Activated CD8-positive, alpha-beta memory T cell treated with anti-CD3 and anti-CD28 coated beads for 1 hour (primary cell): ENCODE results near the gene C11orf87.

Experiments used
- DNase-seq, 2 donors: peaks; one replicate each; pipeline ENCODE4 v3.0.0-alpha.2; 2020; ENCODE audit warnings: low read depth in 1 of 2; ENCODE audit errors: extremely low read depth in 1 of 2

C11orf87 gene

GRCh38 chr11:109421981-109422869, at the start of gene C11orf87:
Gene C11orf87, plus strand, starts transcription at chr11:109422190. Its CDS starts 1,444 bp downstream, at chr11:109423634.
- DNase-seq = no peak

- no peak for DNase-seq
These were observed 48.0 kb upstream of the C11orf87 start for GRCh38 chr11:109374032-109374431.

DNA sequence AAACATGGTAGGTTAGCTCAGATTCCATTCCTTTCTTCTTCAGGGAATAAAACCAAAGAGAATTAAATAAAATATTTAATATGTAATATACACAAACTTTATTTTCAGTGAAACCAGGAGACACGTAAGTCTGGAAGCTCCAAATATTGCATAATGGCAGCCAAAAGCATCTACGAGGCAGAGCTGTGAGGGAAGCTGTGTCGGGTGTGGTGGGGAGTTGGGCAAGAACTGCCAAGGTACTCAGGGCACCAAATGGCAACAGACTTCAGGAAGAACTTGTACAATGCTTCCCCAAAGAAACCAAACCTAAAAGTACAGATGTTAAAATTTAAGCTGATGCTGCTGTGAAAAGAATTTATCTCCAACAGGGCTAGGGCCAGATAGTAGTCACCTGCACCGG, 47.5 kb upstream of the C11orf87 start:
- no peak for DNase-seq

DNA sequence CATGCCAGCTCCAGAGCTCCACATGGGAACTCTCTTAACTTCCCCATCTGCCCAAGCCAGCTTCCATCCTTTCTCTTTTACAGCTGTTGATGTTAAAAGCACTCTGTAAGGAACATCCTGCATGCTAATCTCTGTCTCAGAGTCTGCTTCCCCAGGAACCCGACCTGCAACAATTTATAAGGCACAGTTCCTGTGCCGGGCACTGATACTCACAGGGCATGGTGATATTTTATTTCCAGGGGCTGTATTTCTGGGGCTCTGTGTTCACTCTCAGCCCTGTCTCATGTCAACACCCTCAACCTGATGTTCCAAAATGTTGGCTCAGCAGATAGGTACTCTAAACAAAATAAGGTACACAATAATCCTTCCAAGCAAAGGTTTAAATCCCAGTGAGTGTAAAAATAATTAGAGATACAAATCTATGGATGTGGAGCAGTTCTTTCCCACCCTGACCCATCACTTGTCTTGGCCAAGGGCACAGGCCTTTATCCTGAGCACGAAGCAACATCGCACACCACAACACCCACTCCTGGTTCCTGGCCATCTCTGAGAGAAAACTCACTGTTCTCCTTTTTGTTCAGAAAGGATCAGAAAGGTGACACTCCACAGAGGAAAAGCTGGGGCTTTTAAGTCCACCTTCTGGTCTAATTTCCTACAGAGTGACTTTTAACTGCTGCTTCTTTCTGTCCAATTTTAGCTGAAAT, 44.8 kb upstream of the C11orf87 start:
- no peak for DNase-seq

DNA sequence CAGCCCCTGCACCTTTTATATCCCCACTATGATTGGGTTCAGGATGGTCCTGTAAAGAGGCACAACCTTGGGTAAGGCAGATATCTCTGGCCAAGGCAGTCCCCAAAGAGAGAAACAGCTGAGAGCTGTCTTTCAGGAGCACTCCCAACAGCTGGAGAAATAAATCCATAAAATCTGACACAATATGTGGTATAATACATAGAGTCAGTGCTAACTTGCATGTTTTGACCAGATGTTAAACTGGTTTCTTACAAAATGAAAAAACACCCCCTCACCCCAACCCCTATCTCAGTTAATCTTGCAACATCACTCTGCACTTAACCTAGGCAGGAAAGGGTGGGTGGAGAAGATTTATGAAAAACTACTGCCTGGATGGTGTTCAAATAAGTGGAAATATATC, 44.0 kb upstream of the C11orf87 start:
- no peak for DNase-seq

DNA sequence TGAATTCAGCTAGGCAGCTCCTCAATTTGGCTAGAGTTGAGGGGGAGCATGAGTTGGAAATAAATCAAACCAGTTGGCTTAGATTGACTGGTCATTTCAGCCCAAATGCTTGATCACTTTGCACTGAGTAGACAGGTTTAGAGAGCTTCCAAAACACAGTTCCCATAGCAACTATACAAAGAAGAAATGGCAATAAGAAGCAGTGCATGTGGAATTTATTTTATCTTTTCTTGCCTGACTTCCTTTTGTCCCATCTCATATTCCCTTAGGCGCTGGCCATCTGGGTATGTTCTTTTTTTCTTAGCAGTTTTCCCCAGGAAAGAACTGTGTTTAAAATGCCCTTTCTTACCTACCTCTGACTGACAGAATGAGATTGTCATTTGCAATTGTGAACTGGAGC, 38.7 kb upstream of the C11orf87 start:
- no peak for DNase-seq

DNA sequence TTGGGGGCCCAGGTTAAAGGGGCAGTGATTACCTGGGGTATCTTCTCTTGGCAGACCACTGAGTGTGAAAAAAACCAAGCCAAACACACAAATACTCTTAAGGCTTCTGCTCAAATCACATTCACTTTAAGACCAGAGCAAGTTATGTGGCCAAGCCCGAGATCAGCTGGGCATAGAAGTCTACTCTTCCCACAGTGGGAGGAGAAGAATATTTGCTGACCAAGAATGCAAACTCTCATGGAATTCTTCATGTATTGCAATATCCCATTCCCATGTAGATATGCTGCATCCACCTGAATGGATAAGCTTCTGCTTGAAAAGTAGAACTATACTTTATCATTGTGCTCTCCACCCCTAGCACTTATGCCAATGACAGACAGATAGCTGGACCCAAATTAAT, 37.1 kb upstream of the C11orf87 start:
- DNase-seq = no peak

- no peak for DNase-seq
These were observed 33.0 kb upstream of the C11orf87 start for GRCh38 chr11:109388982-109389381.

GRCh38 chr11:109390752-109391151, 31.2 kb upstream of the C11orf87 start:
- no peak for DNase-seq

DNA sequence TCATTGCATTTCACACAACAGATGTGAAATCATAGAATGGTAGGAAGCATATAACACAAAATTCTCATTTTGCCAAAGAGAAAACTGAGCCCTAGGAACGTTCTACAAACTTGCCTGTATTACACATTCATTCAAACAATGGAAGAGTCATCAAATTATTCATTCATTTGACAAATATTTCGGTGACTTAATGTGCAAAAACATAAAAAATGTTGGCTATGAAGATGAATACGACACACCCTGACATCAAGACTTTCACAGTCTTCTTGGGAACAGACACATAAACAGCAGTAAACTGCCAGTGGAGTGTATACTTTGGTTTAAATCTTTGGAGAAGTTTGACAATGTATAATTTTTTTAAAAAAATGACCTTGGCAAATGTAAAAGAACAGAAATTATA, 20.4 kb upstream of the C11orf87 start:
- DNase-seq = no peak

DNA sequence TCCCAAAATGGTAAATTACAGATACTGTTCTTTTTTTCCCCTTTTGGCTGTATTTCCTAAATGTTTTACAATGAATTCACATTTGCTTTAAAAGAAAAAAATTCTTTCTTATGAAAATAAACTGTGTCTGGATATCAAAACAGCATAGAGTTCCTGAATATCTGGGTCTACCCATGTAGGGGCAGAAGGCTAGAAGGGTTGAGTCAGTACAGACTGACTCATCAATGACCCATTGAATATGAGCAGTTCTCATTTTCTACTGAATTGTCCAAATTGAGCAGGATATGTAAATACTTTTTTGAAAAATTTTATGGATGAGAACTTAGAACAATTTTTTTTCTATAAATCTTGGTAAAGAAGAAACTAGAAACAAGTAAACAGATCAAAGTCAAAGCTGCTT, 16.3 kb upstream of the C11orf87 start:
- DNase-seq = no peak

GRCh38 chr11:109416601-109417000, 5.4 kb upstream of the C11orf87 start:
- DNase-seq = no peak

DNA sequence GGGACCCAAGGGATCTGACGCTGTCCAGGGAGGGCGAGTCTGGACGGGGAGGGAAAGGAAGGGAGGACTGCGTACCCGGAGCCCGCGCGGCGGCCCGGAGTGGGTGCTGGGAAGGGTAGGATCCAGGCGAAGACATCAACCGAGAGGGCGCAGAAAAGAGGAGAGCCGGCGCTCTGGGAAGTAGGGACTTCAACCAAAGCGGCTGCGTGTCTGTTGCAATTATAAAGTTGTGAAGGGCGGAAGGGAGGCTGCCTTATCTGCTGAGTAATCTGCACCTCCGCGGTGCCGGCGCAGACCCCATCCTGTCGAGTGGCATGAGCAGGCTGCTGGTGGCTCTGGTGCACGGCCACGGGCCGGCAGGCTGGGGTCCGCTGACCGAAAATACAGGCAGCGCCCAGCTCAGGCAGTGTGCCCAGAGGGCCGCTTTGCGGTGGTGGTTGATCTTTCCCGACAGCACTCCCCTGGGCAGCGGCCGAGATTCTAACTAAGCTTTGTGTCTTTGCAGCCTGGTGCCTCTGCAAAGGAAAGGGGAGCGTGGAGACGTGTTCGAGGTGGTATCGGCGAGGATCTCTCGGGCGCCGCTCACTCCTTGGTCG, 978 bp downstream of the C11orf87 start:
- no peak for DNase-seq

DNA sequence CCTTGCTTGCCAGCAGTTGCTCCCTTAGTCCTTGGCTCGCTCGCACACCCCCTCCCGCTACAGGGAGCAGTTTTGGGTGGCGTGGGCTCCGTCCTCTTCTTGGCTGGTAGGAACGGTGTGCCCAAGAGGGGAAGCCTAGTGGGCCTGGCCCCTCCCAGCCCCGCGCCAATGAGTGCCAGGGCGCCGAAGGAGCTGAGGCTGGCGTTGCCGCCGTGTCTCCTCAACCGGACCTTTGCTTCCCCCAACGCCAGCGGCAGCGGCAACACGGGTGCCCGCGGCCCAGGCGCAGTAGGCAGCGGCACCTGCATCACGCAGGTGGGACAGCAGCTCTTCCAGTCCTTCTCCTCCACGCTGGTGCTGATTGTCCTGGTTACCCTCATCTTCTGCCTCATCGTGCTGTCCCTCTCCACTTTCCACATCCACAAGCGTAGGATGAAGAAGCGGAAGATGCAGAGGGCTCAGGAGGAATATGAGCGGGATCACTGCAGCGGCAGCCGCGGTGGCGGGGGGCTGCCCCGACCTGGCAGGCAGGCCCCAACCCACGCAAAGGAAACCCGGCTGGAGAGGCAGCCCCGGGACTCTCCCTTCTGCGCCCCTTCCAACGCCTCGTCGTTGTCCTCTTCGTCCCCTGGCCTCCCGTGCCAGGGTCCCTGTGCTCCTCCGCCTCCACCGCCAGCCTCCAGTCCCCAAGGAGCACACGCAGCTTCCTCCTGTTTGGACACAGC, 1.6 kb downstream of the C11orf87 start:
- DNase-seq = no peak

- no peak for DNase-seq
These were observed 2.9 kb downstream of the C11orf87 start for GRCh38 chr11:109424901-109425300.

GRCh38 chr11:109425554-109425953, 3.6 kb downstream of the C11orf87 start:
- DNase-seq = no peak

GRCh38 chr11:109426442-109427240, 4.7 kb downstream of the C11orf87 start:
- DNase-seq = no peak

DNA sequence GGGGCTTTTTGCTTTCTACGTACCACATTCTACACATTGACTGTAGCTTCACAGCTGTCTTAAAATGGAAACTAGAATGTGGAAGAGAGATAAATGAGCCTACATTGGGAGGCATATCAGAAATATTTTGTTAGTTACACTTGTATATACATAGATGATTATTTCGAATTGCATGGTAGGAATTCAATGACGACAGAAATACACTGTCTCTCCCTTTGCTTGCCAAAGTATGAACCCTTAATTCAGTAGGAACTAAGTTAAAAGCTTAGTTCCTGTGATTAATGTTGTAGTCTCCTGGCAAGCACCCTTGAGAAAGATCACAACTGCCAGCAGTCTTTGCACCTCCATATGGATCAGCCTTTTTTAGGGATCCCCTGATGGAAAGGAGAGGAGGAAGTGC, 10.1 kb downstream of the C11orf87 start:
- no peak for DNase-seq

DNA sequence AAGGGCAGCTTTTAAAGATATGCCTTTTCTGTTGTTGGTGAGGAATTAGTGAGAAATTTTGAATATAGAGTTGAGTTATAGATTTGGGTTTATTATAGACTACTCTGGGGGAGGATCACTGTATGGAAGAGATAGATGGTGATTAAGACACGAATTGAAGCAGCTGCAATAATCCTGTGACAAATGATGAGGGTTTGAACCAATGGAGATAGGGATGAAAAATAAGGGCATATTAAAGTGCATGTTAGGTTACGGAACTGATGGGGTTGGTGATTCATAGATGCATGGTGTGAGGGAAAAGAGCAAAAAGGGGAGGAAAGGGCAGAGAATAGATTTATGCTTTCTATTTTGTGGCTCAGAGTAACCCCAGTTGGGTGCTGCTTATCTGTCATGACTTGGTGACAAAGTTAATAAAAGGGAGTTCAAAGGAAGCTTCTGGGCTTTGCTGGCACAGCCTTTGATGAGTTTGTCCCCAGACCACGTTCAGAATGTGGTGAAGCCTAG, 11.8 kb downstream of the C11orf87 start:
- no peak for DNase-seq

DNA sequence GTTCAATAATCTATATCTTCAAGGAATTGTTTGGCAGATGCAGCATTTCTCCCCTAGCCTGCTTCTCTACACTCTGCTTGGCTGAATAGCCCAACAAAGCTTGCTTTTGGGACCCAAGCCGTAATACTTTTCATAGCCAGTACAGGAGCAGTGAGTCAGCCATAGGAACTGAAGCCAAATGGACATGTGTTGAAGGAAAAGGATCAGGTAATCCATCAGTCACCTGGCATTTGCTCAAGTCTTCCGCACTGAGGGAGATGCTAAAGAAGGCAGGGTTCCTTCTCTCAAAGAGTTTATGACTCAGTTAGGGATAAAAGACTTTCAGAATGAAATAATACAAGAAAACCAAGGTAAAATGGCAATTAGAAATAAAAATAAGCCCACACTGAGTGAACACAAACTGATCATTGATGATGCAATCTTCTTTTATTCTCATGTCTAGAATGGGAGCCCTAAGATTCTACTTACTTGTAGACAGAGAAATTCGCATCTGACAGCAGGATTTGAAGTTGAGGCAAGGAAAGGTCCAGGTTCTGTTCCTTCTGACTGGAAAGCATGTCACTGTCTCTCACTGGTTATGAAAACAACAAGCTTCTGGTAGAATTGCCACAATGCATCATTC, 13.2 kb downstream of the C11orf87 start:
- DNase-seq = no peak
